GM19397 (cell line): ENCODE data around the gene CCNF.

Experiments used
- ATAC-seq: cut with Tn5 transposase; IDR thresholded peaks from one replicate; pipeline ENCODE4 v1.9.1; 2021; ENCODE audit warnings: mild to moderate bottlenecking, moderate library complexity; ENCODE audit not compliant: unreplicated experiment

Gene CCNF

DNA sequence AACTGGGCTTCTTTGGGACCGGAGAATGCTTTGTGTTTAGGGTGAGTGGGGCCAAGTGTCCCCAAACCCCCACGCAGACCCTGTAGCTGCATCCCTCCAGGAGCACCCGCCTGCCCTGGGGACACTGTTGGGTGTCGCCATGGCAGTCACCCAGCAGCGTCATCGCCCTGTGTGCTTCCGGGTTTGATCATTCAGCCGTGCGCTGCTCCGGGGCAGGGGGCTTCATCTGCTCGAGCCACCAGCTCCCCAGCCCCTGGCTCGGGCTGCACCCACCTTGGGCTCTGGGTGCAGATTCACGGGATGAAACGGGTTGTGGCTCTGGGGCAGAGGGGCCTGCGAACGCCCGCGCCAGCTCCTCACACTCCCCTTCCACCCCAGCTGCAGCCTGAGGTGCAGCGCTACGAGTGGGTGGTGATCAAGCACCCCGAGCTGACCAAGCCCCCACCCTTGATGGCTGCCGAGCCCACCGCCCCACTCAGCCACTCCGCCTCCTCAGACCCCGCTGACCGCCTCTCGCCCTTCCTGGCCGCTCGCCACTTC is 70.7 kb downstream of the CCNF start:
- no peak for ATAC-seq

- no peak for ATAC-seq
Measured at GRCh38 chr16:2500430-2500917, 71.2 kb downstream of the CCNF start.

DNA sequence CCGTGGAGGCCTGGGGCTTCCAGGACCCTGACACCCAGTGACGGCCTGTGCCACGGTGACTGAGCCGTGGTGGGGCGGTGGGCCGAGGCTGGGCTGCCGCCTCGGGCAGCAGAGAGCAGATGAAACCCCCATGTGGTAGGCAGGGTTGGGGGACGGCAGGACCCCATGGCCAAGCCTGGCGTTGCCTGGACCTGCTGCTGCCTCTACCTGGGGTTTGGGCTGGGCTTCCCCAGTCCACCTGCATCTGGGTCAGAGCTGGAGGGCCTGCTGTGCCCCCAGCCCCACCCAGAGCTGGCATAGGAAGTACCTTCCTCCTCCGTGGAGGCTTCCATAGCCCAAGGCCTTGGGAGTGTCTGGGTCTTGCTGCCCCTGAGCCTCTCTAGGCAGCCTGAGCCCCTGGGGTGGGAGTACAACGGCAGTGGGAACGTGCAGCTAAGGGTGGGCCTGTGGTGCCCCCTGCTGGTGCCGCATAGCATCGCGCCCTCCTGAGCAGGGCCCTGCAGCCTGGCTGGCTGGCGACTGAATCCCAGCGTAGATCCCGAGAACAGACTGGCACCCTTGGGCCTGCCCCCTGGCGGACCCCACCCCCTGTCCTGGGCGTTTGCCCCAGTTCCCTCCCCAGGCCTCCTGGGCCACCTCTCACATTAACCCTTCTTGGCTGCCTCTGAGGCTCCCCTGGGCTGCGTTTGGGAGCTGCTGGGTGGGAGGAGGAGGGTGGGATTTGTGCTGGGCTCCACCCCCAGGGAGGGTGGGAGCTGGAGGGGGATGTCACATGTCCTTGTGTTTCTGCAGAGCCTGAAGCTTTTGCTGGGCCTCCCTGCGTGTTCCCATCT is 71.9 kb downstream of the CCNF start:
- ATAC-seq: no peak

DNA sequence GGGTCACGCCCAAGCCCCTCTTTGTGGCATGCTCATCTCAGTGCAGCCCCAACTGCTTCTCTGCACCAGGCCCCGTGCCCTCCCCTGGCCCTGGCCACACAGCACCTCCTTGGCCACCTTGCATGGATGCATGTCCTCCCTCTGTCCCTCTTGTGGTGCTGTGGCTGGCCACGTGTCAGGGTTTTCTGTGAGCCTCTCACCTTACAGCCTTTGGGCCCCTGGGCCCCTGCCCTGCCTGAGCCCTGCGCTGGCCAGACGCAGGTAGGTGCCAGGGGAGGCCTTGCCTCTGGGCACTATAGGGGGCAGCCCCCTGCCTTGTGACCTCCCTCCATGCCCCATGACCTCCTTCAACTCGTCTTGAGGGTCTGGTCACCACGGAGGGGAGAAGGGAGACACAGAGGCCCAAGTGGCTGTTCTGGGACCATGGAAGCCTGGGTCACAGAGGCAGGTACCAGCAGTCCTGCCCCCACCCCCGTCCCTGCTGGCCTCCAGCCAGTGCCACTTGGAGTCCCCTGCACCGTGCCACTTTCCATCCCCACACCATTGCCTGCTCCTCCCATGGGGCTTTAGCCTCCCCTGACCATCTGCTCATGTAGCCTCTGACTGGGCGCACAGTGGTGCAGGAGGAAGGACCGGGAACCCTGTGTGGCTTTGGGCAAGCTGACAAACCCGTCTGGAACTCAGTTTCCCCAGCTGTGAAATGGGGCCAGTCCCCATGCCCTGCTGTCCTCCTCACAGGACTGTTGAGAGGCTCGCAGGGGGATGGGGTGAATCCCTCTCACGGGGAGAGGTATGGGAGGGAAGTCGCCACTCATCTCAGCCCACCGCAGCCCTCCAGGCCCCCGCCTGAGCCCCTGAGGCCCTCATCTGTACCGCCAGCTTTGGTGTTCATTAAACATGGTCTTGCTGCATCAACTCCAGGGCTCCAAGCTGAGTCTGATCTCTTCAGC is 73.0 kb downstream of the CCNF start:
- ATAC-seq: no peak

- ATAC-seq: no peak
Measured at GRCh38 chr16:2505695-2506094, 76.4 kb downstream of the CCNF start.

GRCh38 chr16:2507052-2507659 is 77.9 kb downstream of the CCNF start:
- ATAC-seq: no peak

DNA sequence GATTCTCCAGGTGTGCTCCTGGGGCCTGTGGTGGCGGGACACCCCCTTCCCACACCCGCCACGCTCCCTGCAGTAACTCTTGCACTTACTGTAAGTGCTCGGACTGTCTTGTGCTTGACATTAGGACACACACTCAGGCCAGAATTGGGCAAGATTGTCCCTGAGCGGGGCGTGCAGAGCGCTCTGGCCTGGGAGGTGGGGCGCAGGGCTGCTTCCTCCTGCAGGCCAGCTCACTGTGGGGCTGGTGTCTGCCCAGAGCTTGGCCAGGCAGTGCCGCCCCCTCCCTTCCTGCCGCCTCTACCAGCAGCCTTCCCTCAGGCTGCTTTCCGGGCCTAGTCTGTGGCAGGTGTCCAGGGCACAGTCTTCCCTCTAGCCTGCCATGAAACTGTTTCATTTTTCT is 78.4 kb downstream of the CCNF start:
- no peak for ATAC-seq
